Osteocyte (in vitro differentiated cells): ENCODE results near the gene MARCO. TPM values are rescaled to one million over a fixed set of nuclear protein-coding genes. Genes with fewer than 3 reads are reported as not detected.
A peak's percentile ranks its signal among the peaks of the same experiment; 100 is the strongest.

Experiments used
- DNase-seq: peaks from one replicate; pipeline ENCODE4 v3.0.0; 2021; ENCODE audit warnings: mixed read lengths; ENCODE audit not compliant: unreplicated experiment; ENCODE audit errors: extremely low spot score
- H3K27ac Mint-ChIP-seq: one replicate; pipeline ENCODE4 v1.8.0; 2021; ENCODE audit warnings: mild to moderate bottlenecking, mixed read lengths; ENCODE audit not compliant: unreplicated experiment
- H3K27me3 Mint-ChIP-seq: one replicate; pipeline ENCODE4 v1.8.0; 2021; ENCODE audit warnings: mixed read lengths; ENCODE audit not compliant: unreplicated experiment
- H3K36me3 Mint-ChIP-seq: one replicate; pipeline ENCODE4 v1.8.0; 2021; ENCODE audit warnings: mixed read lengths; ENCODE audit not compliant: unreplicated experiment
- H3K4me1 Mint-ChIP-seq: one replicate; pipeline ENCODE4 v1.8.0; 2021; ENCODE audit warnings: mixed read lengths; ENCODE audit not compliant: unreplicated experiment
- H3K4me3 Mint-ChIP-seq: one replicate; pipeline ENCODE4 v1.8.0; 2021; ENCODE audit warnings: mild to moderate bottlenecking, moderate library complexity, mixed read lengths; ENCODE audit not compliant: unreplicated experiment
- H3K9me3 Mint-ChIP-seq: one replicate; pipeline ENCODE4 v1.8.0; 2021; ENCODE audit warnings: mixed read lengths; ENCODE audit not compliant: unreplicated experiment
- total RNA-seq: library from RNA; stranded (reverse); gene quantifications from 2 replicates; pipeline ENCODE4 v1.2.1, GENCODE V29; 2021
- TF ChIP-seq, protein P1 (sequence below): fragments of 200-600 bp; sonication (generic); IDR thresholded peaks from 2 replicates; pipeline ENCODE4 v1.5.0; 2021; ENCODE audit warnings: antibody characterized with exemption, mild to moderate bottlenecking, moderate library complexity

Gene MARCO
- total RNA-seq, 1 donor from 2014 or later: not detected

GRCh38 chr2:118914721-118915453 is 27.1 kb upstream of the MARCO start:
- TF ChIP-seq, protein P1, sequence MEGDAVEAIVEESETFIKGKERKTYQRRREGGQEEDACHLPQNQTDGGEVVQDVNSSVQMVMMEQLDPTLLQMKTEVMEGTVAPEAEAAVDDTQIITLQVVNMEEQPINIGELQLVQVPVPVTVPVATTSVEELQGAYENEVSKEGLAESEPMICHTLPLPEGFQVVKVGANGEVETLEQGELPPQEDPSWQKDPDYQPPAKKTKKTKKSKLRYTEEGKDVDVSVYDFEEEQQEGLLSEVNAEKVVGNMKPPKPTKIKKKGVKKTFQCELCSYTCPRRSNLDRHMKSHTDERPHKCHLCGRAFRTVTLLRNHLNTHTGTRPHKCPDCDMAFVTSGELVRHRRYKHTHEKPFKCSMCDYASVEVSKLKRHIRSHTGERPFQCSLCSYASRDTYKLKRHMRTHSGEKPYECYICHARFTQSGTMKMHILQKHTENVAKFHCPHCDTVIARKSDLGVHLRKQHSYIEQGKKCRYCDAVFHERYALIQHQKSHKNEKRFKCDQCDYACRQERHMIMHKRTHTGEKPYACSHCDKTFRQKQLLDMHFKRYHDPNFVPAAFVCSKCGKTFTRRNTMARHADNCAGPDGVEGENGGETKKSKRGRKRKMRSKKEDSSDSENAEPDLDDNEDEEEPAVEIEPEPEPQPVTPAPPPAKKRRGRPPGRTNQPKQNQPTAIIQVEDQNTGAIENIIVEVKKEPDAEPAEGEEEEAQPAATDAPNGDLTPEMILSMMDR: no peak
- DNase-seq: peak; percentile 54
- H3K4me1 Mint-ChIP-seq: no peaks in the 10 kb centered on the region
- no peak overlapping the region for H3K27ac Mint-ChIP-seq
- H3K4me3 Mint-ChIP-seq: no peak overlapping the region
- H3K36me3 Mint-ChIP-seq: no peaks in the 10 kb centered on the region
- H3K9me3 Mint-ChIP-seq: no peaks in the 10 kb centered on the region
- no peaks in the 10 kb centered on the region for H3K27me3 Mint-ChIP-seq

DNA sequence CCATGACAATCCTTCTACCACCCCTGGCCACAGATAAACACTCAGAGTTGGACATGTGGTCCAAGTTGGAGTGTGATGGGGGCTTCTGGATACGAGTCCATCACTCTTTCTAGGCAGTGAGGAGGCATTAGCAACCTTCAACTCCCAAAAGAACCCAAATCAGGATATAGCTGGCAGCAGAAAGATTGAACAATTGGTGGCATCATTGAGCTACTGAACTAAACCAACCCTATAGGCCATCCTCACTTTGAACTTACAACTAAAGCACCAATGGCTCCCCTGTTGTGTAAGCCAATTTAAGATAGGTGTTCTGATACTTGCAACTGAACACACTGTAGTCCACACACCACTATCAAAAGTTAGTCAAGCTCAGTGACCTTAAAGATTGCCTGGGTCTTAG is 24.0 kb upstream of the MARCO start:
- Mint-ChIP-seq H3K4me1 (no peaks in the 10 kb centered on the region), H3K36me3 (no peaks in the 10 kb centered on the region), H3K9me3 (no peaks in the 10 kb centered on the region), H3K27me3 (no peaks in the 10 kb centered on the region), H3K4me3 (no peak overlapping the region), H3K27ac (no peak overlapping the region)
- peak; percentile 60 for DNase-seq
- TF ChIP-seq, protein P1: no peak

GRCh38 chr2:118921646-118922045 is 20.3 kb upstream of the MARCO start:
- Mint-ChIP-seq H3K4me1 (no peaks in the 10 kb centered on the region), H3K4me3 (no peak overlapping the region), H3K27me3 (no peaks in the 10 kb centered on the region), H3K9me3 (no peaks in the 10 kb centered on the region), H3K27ac (no peak overlapping the region), H3K36me3 (no peaks in the 10 kb centered on the region)
- DNase-seq: peak; percentile 62
- TF ChIP-seq, protein P1: no peak

GRCh38 chr2:118922254-118922653 is 19.7 kb upstream of the MARCO start:
- H3K36me3 Mint-ChIP-seq: no peaks in the 10 kb centered on the region
- peak; percentile 11 for DNase-seq
- no peak overlapping the region for H3K27ac Mint-ChIP-seq
- H3K4me1 Mint-ChIP-seq: no peaks in the 10 kb centered on the region
- TF ChIP-seq, protein P1: no peak
- H3K4me3 Mint-ChIP-seq: no peak overlapping the region
- H3K9me3 Mint-ChIP-seq: no peaks in the 10 kb centered on the region
- no peaks in the 10 kb centered on the region for H3K27me3 Mint-ChIP-seq

DNA sequence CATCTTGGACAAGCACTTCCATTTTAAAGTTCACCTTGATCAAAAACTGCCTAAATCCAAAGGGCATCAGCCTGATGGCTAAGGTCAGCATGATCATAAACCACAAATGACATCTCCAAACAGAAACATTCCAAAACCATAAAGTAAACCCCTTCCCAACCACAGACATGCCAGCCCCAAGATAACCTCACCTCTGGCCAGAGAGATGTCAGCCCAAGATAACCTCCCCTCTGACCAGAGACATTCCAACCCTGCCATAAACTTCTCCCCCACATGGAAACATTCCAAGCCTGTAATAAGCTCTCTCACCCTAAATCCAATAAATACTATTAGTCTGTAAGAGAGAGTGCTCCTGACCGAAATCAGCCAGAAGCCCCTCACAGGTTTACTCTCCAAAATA is 18.6 kb upstream of the MARCO start:
- Mint-ChIP-seq H3K4me1 (no peaks in the 10 kb centered on the region), H3K9me3 (no peaks in the 10 kb centered on the region), H3K27me3 (no peaks in the 10 kb centered on the region), H3K4me3 (no peak overlapping the region), H3K36me3 (no peaks in the 10 kb centered on the region), H3K27ac (no peak overlapping the region)
- TF ChIP-seq, protein P1: no peak
- DNase-seq: no peak
